CD4-positive, CD25-positive, alpha-beta regulatory T cell (primary cell): Measurements from ENCODE around the gene GBF1. TPM values are rescaled to one million over a fixed set of nuclear protein-coding genes. Genes with fewer than 3 reads are reported as not detected.

Source experiments
- polyA plus RNA-seq, 4 donors: library from polyadenylated mRNA; unstranded; fragments of 300-500 nt; fragmentation: Illumina TruSeq; gene quantifications; one replicate each; pipeline ENCODE4 v1.2.3, GENCODE V29; 2021
- total RNA-seq: library from RNA; stranded (reverse); gene quantifications from one replicate; pipeline ENCODE4 v1.2.3, GENCODE V29; 2022

Gene GBF1
- total and polyA plus RNA-seq, 5 donors from 2014 or later: 8.8 to 45.6 (median 10.0) TPM

Other genes starting within 250 kb of the GBF1 start
- gene ARMH3, start 189.4 kb upstream of the GBF1 start, total RNA-seq: 42.2 TPM
- 10 to 100 TPM; 21.3 to 29.5 (median 24.2) TPM for gene ARMH3, start 189.4 kb upstream of the GBF1 start, polyA plus RNA-seq
- 15.8 TPM for gene HPS6, start 180.2 kb upstream of the GBF1 start, total RNA-seq
- gene HPS6, start 180.2 kb upstream of the GBF1 start, polyA plus RNA-seq: 10 to 100 TPM; 27.2 to 36.2 (median 29.2) TPM
- 120 TPM for gene LDB1, start 125.2 kb upstream of the GBF1 start, total RNA-seq
- 10 to 100 TPM; 18.1 to 30.5 (median 27.1) TPM for gene LDB1, start 125.2 kb upstream of the GBF1 start, polyA plus RNA-seq
- 35.3 TPM for gene PPRC1, start 112.5 kb upstream of the GBF1 start, total RNA-seq
- 10 to 100 TPM in 2 of 4 donors, 1 to 10 TPM in 2; 6.6 to 13.0 (median 8.7) TPM for gene PPRC1, start 112.5 kb upstream of the GBF1 start, polyA plus RNA-seq
- gene NOLC1, start 93.1 kb upstream of the GBF1 start, total RNA-seq: 35.6 TPM
- 10 to 100 TPM; 29.5 to 46.5 (median 42.1) TPM for gene NOLC1, start 93.1 kb upstream of the GBF1 start, polyA plus RNA-seq
- gene ELOVL3, start 19.2 kb upstream of the GBF1 start, total RNA-seq: not detected
- under 1 TPM in 1 of 4 donors, not detected in 3; 0.16 TPM for gene ELOVL3, start 19.2 kb upstream of the GBF1 start, polyA plus RNA-seq
- gene PITX3, start 4.0 kb upstream of the GBF1 start, total RNA-seq: not detected
- gene PITX3, start 4.0 kb upstream of the GBF1 start, polyA plus RNA-seq: not detected
- gene NFKB2, start 150.2 kb downstream of the GBF1 start, total RNA-seq: 385 TPM
- 1 to 10 TPM; 6.3 to 8.2 (median 6.7) TPM for gene NFKB2, start 150.2 kb downstream of the GBF1 start, polyA plus RNA-seq
- gene PSD, start 173.3 kb downstream of the GBF1 start, total RNA-seq: 2.9 TPM
- 1 to 10 TPM; 1.4 to 2.6 (median 1.9) TPM for gene PSD, start 173.3 kb downstream of the GBF1 start, polyA plus RNA-seq
- gene FBXL15, start 175.3 kb downstream of the GBF1 start, total RNA-seq: 12.8 TPM
- 10 to 100 TPM; 25.2 to 40.1 (median 32.1) TPM for gene FBXL15, start 175.3 kb downstream of the GBF1 start, polyA plus RNA-seq
- 29.4 TPM for gene CUEDC2, start 187.0 kb downstream of the GBF1 start, total RNA-seq
- gene CUEDC2, start 187.0 kb downstream of the GBF1 start, polyA plus RNA-seq: 10 to 100 TPM; 50.8 to 60.6 (median 52.0) TPM
- 0.35 TPM for gene C10orf95, start 206.0 kb downstream of the GBF1 start, total RNA-seq
- gene C10orf95, start 206.0 kb downstream of the GBF1 start, polyA plus RNA-seq: 1 to 10 TPM in 1 of 4 donors, under 1 TPM in 3; 0.40 to 1.1 (median 0.55) TPM